Endothelial cell of umbilical vein (primary cell): ENCODE measurements around the gene WDR43. TPM values are rescaled to one million over a fixed set of nuclear protein-coding genes. Genes with fewer than 3 reads are reported as not detected.

Source experiments
- BruUV-seq: library from RNA; stranded (reverse); fragments of 400-500 nt; replicated peaks from 2 replicates; lab custom pipeline; 2021; lab: Mats Ljungman, UMichigan
- CTCF ChIA-PET: fragments of 300-600, 350-600 bp; sonication (Branson Sonifier 250); formaldehyde crosslinking; loops from one replicate; lab custom pipeline; 2021; ENCODE audit warnings: antibody characterized with exemption, inconsistent platforms; lab: Charles Lee
- POLR2A ChIA-PET: fragments of 300-600, 350-600 bp; sonication (Branson Sonifier 250); formaldehyde crosslinking; loops from one replicate; lab custom pipeline; 2021; ENCODE audit warnings: antibody characterized with exemption, inconsistent platforms; lab: Charles Lee
- DNase-seq: peaks from one replicate; pipeline ENCODE4 v3.0.0-alpha.2; 2011; ENCODE audit warnings: low read depth, low spot score
- FAIRE-seq: peaks from 2 replicates; lab custom pipeline; 2011; peaks lifted over from hg19 to GRCh38; lab: Jason Lieb, UNC
- H2AFZ ChIP-seq: 2 replicates; pipeline ENCODE4 v1.6.0; 2012; ENCODE audit warnings: low read depth, low read length, control low read depth, inconsistent platforms
- H3K27ac ChIP-seq: 2 replicates; pipeline ENCODE4 v1.5.1; 2011; ENCODE audit warnings: low read depth, mild to moderate bottlenecking, control low read depth, low read length, moderate library complexity; ENCODE audit not compliant: insufficient read depth
- H3K27me3 ChIP-seq, 2 experiments: 2 replicates each; pipeline versions ENCODE4 v1.6.0 to v1.6.1; 2011; ENCODE audit warnings: low read length in 2 of 2, mixed read lengths in 1 of 2; ENCODE audit not compliant: control insufficient read depth in 2 of 2, insufficient read depth in 2 of 2
- H3K36me3 ChIP-seq, 2 experiments: 2 replicates in 1 of 2; 3 replicates in 1 of 2; pipeline ENCODE4 v1.5.1; 2011; ENCODE audit warnings: low read length in 2 of 2, mild to moderate bottlenecking in 1 of 2, moderate library complexity in 1 of 2; ENCODE audit not compliant: control insufficient read depth in 2 of 2, insufficient read depth in 2 of 2; ENCODE audit errors: extremely low read depth in 1 of 2
- H3K4me1 ChIP-seq: 3 replicates; pipeline ENCODE4 v1.5.1; 2011; ENCODE audit warnings: mild to moderate bottlenecking, low read length; ENCODE audit not compliant: control insufficient read depth, insufficient read depth; ENCODE audit errors: extremely low read depth
- H3K4me2 ChIP-seq: 2 replicates; pipeline ENCODE4 v1.6.1; 2011; ENCODE audit warnings: low read length, control low read depth, mixed read lengths; ENCODE audit not compliant: insufficient read depth
- H3K4me3 ChIP-seq, 3 experiments: fragments of 200-600 bp in 1 of 3; sonication (generic), shearing (Covaris generic) in 1 of 3; replicated peaks in 1 of 3; 2 replicates each; pipeline ENCODE4 v1.5.1; 2011 to 2016; ENCODE audit warnings: control low read depth in 3 of 3, low read length in 3 of 3, mild to moderate bottlenecking in 2 of 3, inconsistent platforms in 1 of 3, low read depth in 1 of 3, moderate library complexity in 1 of 3; ENCODE audit not compliant: insufficient read depth in 1 of 3
- H3K79me2 ChIP-seq: 2 replicates; pipeline ENCODE4 v1.6.0; 2012; ENCODE audit warnings: low read length, inconsistent platforms; ENCODE audit not compliant: control insufficient read depth, insufficient read depth
- H3K9ac ChIP-seq: replicated peaks from 2 replicates; pipeline ENCODE3; 2011; ENCODE audit warnings: low read length, control low read depth; ENCODE audit not compliant: insufficient read depth; ENCODE audit errors: extremely low read depth
- H3K9me1 ChIP-seq: replicated peaks from 3 replicates; pipeline ENCODE4 v1.6.0; 2011; ENCODE audit warnings: mild to moderate bottlenecking, low read length; ENCODE audit not compliant: control insufficient read depth, insufficient read depth; ENCODE audit errors: extremely low read depth
- H3K9me3 ChIP-seq: replicated peaks from 2 replicates; pipeline ENCODE4 v1.5.1; 2012; ENCODE audit warnings: low read length, inconsistent platforms; ENCODE audit not compliant: control insufficient read depth, insufficient read depth
- H4K20me1 ChIP-seq: replicated peaks from 2 replicates; pipeline ENCODE3; 2011; ENCODE audit warnings: mild to moderate bottlenecking, low read length; ENCODE audit not compliant: control insufficient read depth, insufficient read depth; ENCODE audit errors: extremely low read depth
- EZH2 ChIP-seq: IDR thresholded peaks from 2 replicates; pipeline ENCODE4 v1.6.1; 2012; ENCODE audit warnings: borderline replicate concordance, low read depth, mild to moderate bottlenecking, moderate library complexity, low read length, inconsistent platforms; ENCODE audit not compliant: severe bottlenecking
- POLR2AphosphoS5 ChIP-seq: IDR thresholded peaks from 2 replicates; pipeline ENCODE4 v1.6.1; 2012; ENCODE audit warnings: low read depth, mild to moderate bottlenecking, control low read depth, low read length, moderate library complexity; ENCODE audit not compliant: insufficient read depth
- dilution Hi-C: fragments of 300-500 bp; cut with MboI; formaldehyde crosslinking; loops from one replicate; pipeline ENCODE4 v1.15.0; 2019; ENCODE audit warnings: low sequenced_read_pairs; ENCODE audit not compliant: extremely low pct_ligation_motif_present
- intact Hi-C: fragments of 100-400 bp; cut with micrococcal nuclease; formaldehyde crosslinking; loops from one replicate; pipeline ENCODE4 v1.10.0; 2022
- polyA plus RNA-seq, 4 experiments: library from polyadenylated mRNA; depleted of rRNA in 3 of 4; stranded (reverse) in 3 of 4; unstranded in 1 of 4; fragments of >200 nt; gene quantifications; 2 replicates each; pipeline versions ENCODE4 v1.2.1 to v1.2.3, GENCODE V29; 2011 to 2012; ENCODE audit warnings: missing spikeins in 1 of 4
- total RNA-seq: library from RNA; stranded (reverse); gene quantifications from 2 replicates; pipeline ENCODE4 v1.2.3, GENCODE V29; 2021
- TF ChIP-seq, protein P1 (sequence below): IDR thresholded peaks from 2 replicates; pipeline ENCODE4 v1.6.1; 2011; ENCODE audit not compliant: insufficient read depth, insufficient read length

Gene WDR43
- total and polyA plus RNA-seq, 2 donors (not counting 3 experiments of a cell fraction or from before 2014, with no cell fraction given), result 23.7 to 60.6 TPM

DNA sequence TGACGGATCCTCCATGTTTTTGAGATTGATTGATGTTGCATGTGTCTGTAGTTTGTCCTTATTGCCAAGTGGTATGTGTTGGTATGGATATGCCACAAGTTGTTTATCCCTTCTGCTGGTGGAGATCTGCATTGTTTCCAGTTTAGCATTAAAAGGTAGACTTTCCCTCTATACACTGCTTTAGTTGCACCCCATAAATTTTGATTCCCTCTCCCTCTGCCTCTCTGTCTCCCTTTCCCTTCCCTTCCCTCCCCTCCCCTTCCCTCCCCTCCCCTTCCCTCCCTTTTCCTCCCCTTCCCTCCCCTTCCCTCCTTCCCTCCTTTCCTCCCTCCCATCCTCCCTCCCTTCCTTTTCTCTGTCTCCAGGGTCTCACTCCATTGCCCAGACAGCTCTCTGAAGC, 68.0 kb downstream of the WDR43 start:
- intact Hi-C loops (no loop called here), dilution Hi-C loops (no loop called here)
- Histone ChIP-seq H3K36me3 (no peaks in the 10 kb centered on the region), H3K9me3 (no peaks in the 10 kb centered on the region), H3K27me3 (no peaks in the 10 kb centered on the region), H3K9me1 (no peaks in the 10 kb centered on the region), H2AFZ (no peak overlapping the region), H3K4me1 (peaks cover 3% of the 10 kb centered on the region), H4K20me1 (no peaks in the 10 kb centered on the region), H3K79me2 (no peaks in the 10 kb centered on the region), H3K4me2 (no peak overlapping the region), H3K9ac (no peak overlapping the region), H3K4me3 (no peak overlapping the region), H3K27ac (no peak overlapping the region)
- FAIRE-seq (no peak), DNase-seq (no peak)
- CTCF ChIA-PET, result no interaction called here
- BruUV-seq, result no TSS peak
- TF ChIP-seq, protein P1, sequence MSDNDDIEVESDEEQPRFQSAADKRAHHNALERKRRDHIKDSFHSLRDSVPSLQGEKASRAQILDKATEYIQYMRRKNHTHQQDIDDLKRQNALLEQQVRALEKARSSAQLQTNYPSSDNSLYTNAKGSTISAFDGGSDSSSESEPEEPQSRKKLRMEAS, result no peak
- TF ChIP-seq EZH2, result no peak
- POLR2A ChIA-PET, result no interaction called here

DNA sequence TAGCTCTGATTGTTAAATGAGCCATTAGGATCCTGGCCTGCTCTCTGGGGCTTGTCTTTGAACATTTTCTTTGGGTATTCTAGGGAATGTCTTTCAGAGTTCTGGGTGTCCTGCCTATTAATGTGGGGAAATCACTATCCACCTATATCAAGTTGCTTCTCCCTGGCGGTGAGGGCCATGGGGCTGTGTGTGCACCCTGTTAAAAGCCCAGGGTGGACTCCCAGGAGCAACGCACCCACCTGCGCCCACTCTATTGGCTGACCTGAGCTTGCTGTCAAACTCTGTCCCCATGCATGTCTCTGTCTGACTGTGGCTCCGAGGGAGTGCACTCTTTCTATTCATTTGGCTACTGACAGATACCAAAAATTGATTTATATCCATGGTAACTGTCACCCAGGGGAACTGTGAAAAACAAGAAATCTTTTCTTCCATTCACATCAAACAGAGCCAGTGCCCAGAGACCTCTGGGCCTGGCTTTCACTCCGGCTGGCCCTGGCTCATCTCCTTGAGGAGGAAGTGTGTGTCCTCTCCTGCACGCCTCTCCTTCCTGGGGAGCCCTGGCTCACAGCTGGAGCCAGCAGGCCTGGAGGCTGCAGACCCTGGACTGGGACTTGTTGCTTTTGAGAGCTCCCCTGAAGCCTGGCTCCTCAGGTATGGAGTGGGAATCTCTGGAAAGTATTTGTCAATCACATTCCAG, 76.1 kb downstream of the WDR43 start:
- no peak for TF ChIP-seq POLR2AphosphoS5
- Histone ChIP-seq H3K9me3 (no peaks in the 10 kb centered on the region), H3K9ac (no peak overlapping the region), H3K27me3 (peaks cover 0 to 2% of the 10 kb centered on the region in 2 experiments), H4K20me1 (no peaks in the 10 kb centered on the region), H3K27ac (no peak overlapping the region), H3K79me2 (no peaks in the 10 kb centered on the region), H2AFZ (no peak overlapping the region), H3K4me2 (no peak overlapping the region), H3K4me3 (no peak overlapping the region), H3K4me1 (no peaks in the 10 kb centered on the region), H3K36me3 (no peaks in the 10 kb centered on the region), H3K9me1 (no peaks in the 10 kb centered on the region)
- no peak for DNase-seq
- POLR2A ChIA-PET, result no interaction called here
- dilution Hi-C loops, result no loop called here
- FAIRE-seq, result no peak
- CTCF ChIA-PET, result no interaction called here
- BruUV-seq, result no TSS peak
- intact Hi-C loops, result no loop called here
